Heart left ventricle (tissue), 13 donors: ENCODE results near the gene USP25.

ENCODE experiments used
- POLR2A ChIP-seq, 2 donors: fragments of 450-650 bp; IDR thresholded peaks; one replicate each; pipeline ENCODE4 v1.6.1; 2017; ENCODE audit warnings: antibody characterized with exemption in 2 of 2, mild to moderate bottlenecking in 2 of 2, moderate library complexity in 2 of 2
- TF ChIP-seq, protein P1 (sequence below), 12 donors: fragments of 200-600 bp; sonication (generic) in 4 of 12; IDR thresholded peaks; one replicate each; pipeline versions ENCODE4 v1.5.0 to v1.8.0; 2018 to 2022; ENCODE audit warnings: antibody characterized with exemption in 12 of 12, mild to moderate bottlenecking in 5 of 12
- donor health status: ischemic (EF 13 %, LVEDD 7.1; RV severe dilation, severe dysfunction).
- donor health status: DM: no; HTN: yes; CAD: no.
- donor health status: DM: no; HTN: no; CAD: no.
- donor health status: ischemic (EF 25% LVEDD 6.9; RV normal size, moderate dysfunction).
- donor health status: ischemic (EF 25% LVEDD 5.7; RV mildly dilated, moderate dysfunction).
- donor health status: ischemic (EF 35%, LVEDD 5.7; RV mildly dilated, moderate dysfunction).
- donor health status: nonischemic (EF 11% LVEDD 7.7; RV severe dilation, severe dysfunction).
- donor health status: DM: yes; HTN: yes; CAD: no.
- donor health status: PGD.
- donor health status: ischemic (EF 29% LVEDD 5.4; RV normal size, mild dysfunction).
- donor health status: nonischemic (EF 23%, LVEDD 6.1; RV moderate dilation, normal function).

DNA sequence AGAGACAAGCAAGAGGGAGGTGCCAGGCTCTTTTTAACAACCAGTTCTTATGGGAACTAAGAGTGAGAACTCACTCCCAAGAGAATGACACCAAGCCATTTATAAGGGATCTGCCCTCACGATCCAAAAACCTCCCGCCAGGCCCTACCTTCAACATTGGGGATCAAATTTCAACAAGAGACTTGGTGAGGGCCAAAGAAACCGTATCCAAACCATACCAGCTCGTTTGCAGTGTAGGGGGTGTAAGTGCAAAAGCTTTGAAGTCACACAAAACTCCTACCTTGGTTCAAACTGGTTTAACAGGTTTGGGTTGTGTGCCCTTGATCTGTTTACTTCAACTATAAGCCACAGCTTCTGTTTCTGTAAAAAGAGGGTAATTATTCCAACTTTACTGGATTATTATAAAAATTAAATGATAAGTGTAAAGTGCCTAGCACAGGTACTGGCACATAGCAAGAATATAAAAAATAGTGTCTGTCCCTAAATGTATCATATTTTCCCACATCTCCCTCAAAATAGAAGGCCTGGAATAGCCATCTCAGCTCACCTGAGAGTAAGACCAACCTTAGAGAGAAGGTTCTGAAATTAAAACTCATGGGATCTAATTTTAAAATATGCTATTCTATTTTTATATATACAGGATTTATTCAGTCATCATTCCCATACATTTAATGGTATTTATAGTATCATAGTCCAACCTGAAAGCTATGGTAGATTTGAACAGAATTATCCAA is 7.0 kb upstream of the USP25 start:
- TF ChIP-seq, protein P1, sequence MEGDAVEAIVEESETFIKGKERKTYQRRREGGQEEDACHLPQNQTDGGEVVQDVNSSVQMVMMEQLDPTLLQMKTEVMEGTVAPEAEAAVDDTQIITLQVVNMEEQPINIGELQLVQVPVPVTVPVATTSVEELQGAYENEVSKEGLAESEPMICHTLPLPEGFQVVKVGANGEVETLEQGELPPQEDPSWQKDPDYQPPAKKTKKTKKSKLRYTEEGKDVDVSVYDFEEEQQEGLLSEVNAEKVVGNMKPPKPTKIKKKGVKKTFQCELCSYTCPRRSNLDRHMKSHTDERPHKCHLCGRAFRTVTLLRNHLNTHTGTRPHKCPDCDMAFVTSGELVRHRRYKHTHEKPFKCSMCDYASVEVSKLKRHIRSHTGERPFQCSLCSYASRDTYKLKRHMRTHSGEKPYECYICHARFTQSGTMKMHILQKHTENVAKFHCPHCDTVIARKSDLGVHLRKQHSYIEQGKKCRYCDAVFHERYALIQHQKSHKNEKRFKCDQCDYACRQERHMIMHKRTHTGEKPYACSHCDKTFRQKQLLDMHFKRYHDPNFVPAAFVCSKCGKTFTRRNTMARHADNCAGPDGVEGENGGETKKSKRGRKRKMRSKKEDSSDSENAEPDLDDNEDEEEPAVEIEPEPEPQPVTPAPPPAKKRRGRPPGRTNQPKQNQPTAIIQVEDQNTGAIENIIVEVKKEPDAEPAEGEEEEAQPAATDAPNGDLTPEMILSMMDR (IDR thresholded peaks at IDR 0.05), result no peak
- TF ChIP-seq POLR2A (IDR thresholded peaks at IDR 0.05), result no peak
